K562 (cell line): ENCODE results near the gene RBBP5. TPM values are rescaled to one million over a fixed set of nuclear protein-coding genes. Genes with fewer than 3 reads are reported as not detected.

Source experiments
- CCNT2 ChIP-seq: IDR thresholded peaks from 2 replicates; pipeline ENCODE4 v1.6.1; 2011; ENCODE audit warnings: borderline replicate concordance, low read depth, mild to moderate bottlenecking, moderate library complexity, mixed read lengths, low read length; ENCODE audit not compliant: insufficient read length; ENCODE audit errors: extremely low read depth
- DDX20 ChIP-seq: fragments of 450-650 bp; IDR thresholded peaks from 2 replicates; pipeline ENCODE4 v1.6.1; 2016; ENCODE audit warnings: missing genetic modification characterization, low read depth, mild to moderate bottlenecking, missing compliant biosample characterization, moderate library complexity
- ELF2 ChIP-seq: fragments of 250-450 bp; sonication (Bioruptor Pico); IDR thresholded peaks from 2 replicates; pipeline ENCODE4 v1.5.0; 2021; ENCODE audit warnings: mild to moderate bottlenecking
- FIP1L1 ChIP-seq: fragments of 200-400 bp; formaldehyde crosslinking; IDR thresholded peaks from 2 replicates; pipeline ENCODE4 v1.6.1; 2018; ENCODE audit warnings: mild to moderate bottlenecking, low read depth, low read length; ENCODE audit not compliant: poor library complexity, severe bottlenecking
- HLTF ChIP-seq: fragments of 450-650 bp; IDR thresholded peaks from 2 replicates; pipeline ENCODE4 v1.6.1; 2016
- NCOA1 ChIP-seq: fragments of 450-650 bp; IDR thresholded peaks from 2 replicates; pipeline ENCODE4 v1.6.1; 2016; ENCODE audit warnings: low read depth
- NFATC3 ChIP-seq: fragments of 450-650 bp; IDR thresholded peaks from 2 replicates; pipeline ENCODE4 v1.6.1; 2017; ENCODE audit warnings: mild to moderate bottlenecking
- PCBP2 ChIP-seq: fragments of 200-400 bp; formaldehyde crosslinking; IDR thresholded peaks from 2 replicates; pipeline ENCODE4 v1.6.1; 2018; ENCODE audit warnings: low read length, low read depth, mild to moderate bottlenecking, moderate library complexity; ENCODE audit not compliant: poor library complexity, severe bottlenecking
- SMARCC2 ChIP-seq: fragments of 450-650 bp; IDR thresholded peaks from 2 replicates; pipeline ENCODE4 v1.6.1; 2017; ENCODE audit warnings: antibody characterized with exemption, moderate library complexity, mild to moderate bottlenecking, low read depth
- STAT5B ChIP-seq: fragments of 250-450 bp; sonication (Bioruptor Pico); IDR thresholded peaks from 2 replicates; pipeline ENCODE4 v1.8.0; 2021; ENCODE audit warnings: mild to moderate bottlenecking, inconsistent platforms
- TAL1 ChIP-seq: fragments of 450-650 bp; IDR thresholded peaks from 2 replicates; pipeline ENCODE4 v1.6.1; 2016; ENCODE audit warnings: mild to moderate bottlenecking
- TOE1 ChIP-seq, 2 experiments: fragments of 450-650 bp in 1 of 2; sonication (generic) in 1 of 2; formaldehyde crosslinking in 1 of 2; IDR thresholded peaks; 2 replicates each; pipeline versions ENCODE4 v1.7.1 to v1.8.0; 2016 to 2022; ENCODE audit warnings: borderline replicate concordance in 2 of 2, mild to moderate bottlenecking in 2 of 2, antibody characterized with exemption in 1 of 2, inconsistent platforms in 1 of 2, low read depth in 1 of 2, missing genetic modification reagents in 1 of 2, moderate library complexity in 1 of 2
- XRCC3 ChIP-seq: fragments of 450-650 bp; IDR thresholded peaks from 2 replicates; pipeline ENCODE4 v1.6.1; 2017; ENCODE audit warnings: mild to moderate bottlenecking, moderate library complexity
- ZBTB43 ChIP-seq: sonication (generic); formaldehyde crosslinking; IDR thresholded peaks from 2 replicates; pipeline ENCODE4 v1.8.0; 2023; ENCODE audit warnings: mild to moderate bottlenecking, missing genetic modification reagents
- ZNF444 ChIP-seq: fragments of 250-450 bp; sonication (Bioruptor Pico); IDR thresholded peaks from 2 replicates; pipeline ENCODE4 v1.4.0; 2020; ENCODE audit warnings: mild to moderate bottlenecking, moderate library complexity
- ZNF695 ChIP-seq: fragments of 450-650 bp; formaldehyde crosslinking; IDR thresholded peaks from 2 replicates; pipeline ENCODE4 v1.4.0; 2020; ENCODE audit warnings: mild to moderate bottlenecking, moderate library complexity
- ZNF780A ChIP-seq: fragments of 250-450 bp; sonication (Bioruptor Pico); IDR thresholded peaks from 2 replicates; pipeline ENCODE4 v1.5.0; 2021; ENCODE audit warnings: mild to moderate bottlenecking
- ZNF830 ChIP-seq: fragments of 250-450 bp; sonication (Bioruptor Pico); IDR thresholded peaks from 2 replicates; pipeline ENCODE4 v1.5.0; 2021; ENCODE audit warnings: mild to moderate bottlenecking
- polyA plus RNA-seq, 8 experiments: library from polyadenylated mRNA; depleted of rRNA in 4 of 8; stranded (reverse) in 5 of 8; unstranded in 3 of 8; fragments of >200 nt; fragmentation: Nextera tagmentation in 2 of 8; fragmentation: Illumina TruSeq in 1 of 8; extraction: Ambion mirVana in 2 of 8; extraction: Trizol in 1 of 8; gene quantifications; 2 replicates each; pipeline versions ENCODE4 v1.2.1 to v1.2.3, GENCODE V29; 2011 to 2014; ENCODE audit warnings: inconsistent platforms in 1 of 8, missing spikeins in 1 of 8
- total RNA-seq, 7 experiments: library from RNA; depleted of rRNA in 6 of 7; stranded (reverse); fragments of >200 nt in 6 of 7; fragmentation: Illumina TruSeq in 2 of 7; extraction: Trizol in 2 of 7; gene quantifications; 2 replicates each; pipeline versions ENCODE4 v1.2.1 to v1.2.3, GENCODE V29; 2011 to 2021; ENCODE audit warnings: low replicate concordance in 1 of 7
- TF ChIP-seq, protein P1 (sequence below): fragments of 250-450 bp; sonication (Bioruptor Pico); IDR thresholded peaks from 2 replicates; pipeline ENCODE4 v1.8.0; 2021; ENCODE audit warnings: moderate library complexity, mild to moderate bottlenecking, inconsistent platforms
- TF ChIP-seq, protein P2 (sequence below): fragments of 450-650 bp; IDR thresholded peaks from 2 replicates; pipeline ENCODE4 v1.6.1; 2017; ENCODE audit warnings: antibody characterized with exemption
- TF ChIP-seq, protein P3 (sequence below): fragments of 250-450 bp; sonication (Bioruptor Pico); IDR thresholded peaks from 2 replicates; pipeline ENCODE4 v1.8.0; 2022; ENCODE audit warnings: moderate library complexity, mild to moderate bottlenecking, inconsistent platforms

The RBBP5 gene
- total and polyA plus RNA-seq, 9 of the 15 experiments (the other 6 are each of a cell fraction or from before 2014, with no cell fraction given): 17.2 to 37.4 (median 28.4) TPM

DNA sequence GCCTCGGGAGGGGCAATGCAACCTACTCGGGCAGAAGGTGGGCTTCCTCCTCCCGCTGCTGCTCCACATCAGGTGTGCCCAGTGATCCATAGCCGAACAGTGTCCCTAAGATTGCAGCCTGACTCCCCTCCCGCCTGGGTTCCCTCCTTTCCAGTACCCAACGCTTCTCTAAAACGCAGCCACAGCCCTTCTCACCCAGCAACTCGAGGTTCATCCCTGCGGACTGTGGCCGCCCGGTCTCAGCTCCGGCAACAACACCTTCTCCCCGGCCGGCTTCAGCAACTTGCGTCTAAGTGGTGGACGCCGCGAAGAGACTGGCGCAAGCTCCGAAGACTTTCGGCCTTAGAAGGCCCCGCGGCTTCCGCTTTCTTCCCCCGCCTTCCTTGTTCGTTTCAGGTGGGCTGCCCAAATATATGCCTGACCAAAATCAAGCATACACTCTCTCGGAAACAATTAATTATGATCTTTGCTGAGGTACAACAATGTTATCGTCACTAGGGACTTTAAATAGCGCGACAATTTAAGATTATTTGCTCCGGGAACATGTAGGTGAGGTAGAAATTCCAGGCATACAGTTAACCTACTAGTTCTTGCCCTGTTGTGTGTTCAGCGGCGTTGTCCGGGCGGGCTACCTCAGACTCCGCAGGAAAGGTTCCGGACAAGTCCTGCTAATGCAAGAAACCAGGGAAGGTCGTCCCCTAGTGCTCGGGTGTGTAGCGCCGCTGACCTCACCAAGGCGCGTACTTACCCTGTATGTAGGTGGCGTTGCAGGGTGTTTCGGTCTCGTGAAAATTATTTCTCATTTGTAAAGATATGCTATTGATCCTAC is at the start of gene RBBP5 (continued):
- TF ChIP-seq ZBTB43 (CRISPR knock-in tag): peak; percentile 91
- TF ChIP-seq FIP1L1: no peak
- TF ChIP-seq ZNF444: no peak
- no peak for TF ChIP-seq ZNF695 (CRISPR knock-in tag)
- 0 out of 2 replicates have a peak, but pooled peaks have one; percentile 23 for TF ChIP-seq SMARCC2
- TF ChIP-seq NCOA1: peak; percentile 99
- TF ChIP-seq HLTF: peak; percentile 58
- 0 out of 2 replicates have a peak, but pooled peaks have one; percentile 65 for TF ChIP-seq DDX20 (tag)
- TF ChIP-seq ELF2: peak; percentile 92
- TF ChIP-seq ZNF780A (CRISPR knock-in tag): no peak
- TF ChIP-seq STAT5B (CRISPR knock-in tag): 0 out of 2 replicates have a peak, but pooled peaks have one; percentile 10
- peak; percentile 96 for TF ChIP-seq TOE1 (IDR thresholded peaks at IDR 0.05; ENCODE audit: borderline replicate concordance)
- TF ChIP-seq TOE1 (CRISPR knock-in tag; IDR thresholded peaks at IDR 0.05; ENCODE audit: borderline replicate concordance, low read depth): peak; percentile 93
- TF ChIP-seq, protein P1, sequence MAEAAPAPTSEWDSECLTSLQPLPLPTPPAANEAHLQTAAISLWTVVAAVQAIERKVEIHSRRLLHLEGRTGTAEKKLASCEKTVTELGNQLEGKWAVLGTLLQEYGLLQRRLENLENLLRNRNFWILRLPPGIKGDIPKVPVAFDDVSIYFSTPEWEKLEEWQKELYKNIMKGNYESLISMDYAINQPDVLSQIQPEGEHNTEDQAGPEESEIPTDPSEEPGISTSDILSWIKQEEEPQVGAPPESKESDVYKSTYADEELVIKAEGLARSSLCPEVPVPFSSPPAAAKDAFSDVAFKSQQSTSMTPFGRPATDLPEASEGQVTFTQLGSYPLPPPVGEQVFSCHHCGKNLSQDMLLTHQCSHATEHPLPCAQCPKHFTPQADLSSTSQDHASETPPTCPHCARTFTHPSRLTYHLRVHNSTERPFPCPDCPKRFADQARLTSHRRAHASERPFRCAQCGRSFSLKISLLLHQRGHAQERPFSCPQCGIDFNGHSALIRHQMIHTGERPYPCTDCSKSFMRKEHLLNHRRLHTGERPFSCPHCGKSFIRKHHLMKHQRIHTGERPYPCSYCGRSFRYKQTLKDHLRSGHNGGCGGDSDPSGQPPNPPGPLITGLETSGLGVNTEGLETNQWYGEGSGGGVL: no peak
- no peak for TF ChIP-seq CCNT2
- TF ChIP-seq ZNF830 (CRISPR knock-in tag): no peak
- TF ChIP-seq TAL1: peak; percentile 65
- TF ChIP-seq, protein P2, sequence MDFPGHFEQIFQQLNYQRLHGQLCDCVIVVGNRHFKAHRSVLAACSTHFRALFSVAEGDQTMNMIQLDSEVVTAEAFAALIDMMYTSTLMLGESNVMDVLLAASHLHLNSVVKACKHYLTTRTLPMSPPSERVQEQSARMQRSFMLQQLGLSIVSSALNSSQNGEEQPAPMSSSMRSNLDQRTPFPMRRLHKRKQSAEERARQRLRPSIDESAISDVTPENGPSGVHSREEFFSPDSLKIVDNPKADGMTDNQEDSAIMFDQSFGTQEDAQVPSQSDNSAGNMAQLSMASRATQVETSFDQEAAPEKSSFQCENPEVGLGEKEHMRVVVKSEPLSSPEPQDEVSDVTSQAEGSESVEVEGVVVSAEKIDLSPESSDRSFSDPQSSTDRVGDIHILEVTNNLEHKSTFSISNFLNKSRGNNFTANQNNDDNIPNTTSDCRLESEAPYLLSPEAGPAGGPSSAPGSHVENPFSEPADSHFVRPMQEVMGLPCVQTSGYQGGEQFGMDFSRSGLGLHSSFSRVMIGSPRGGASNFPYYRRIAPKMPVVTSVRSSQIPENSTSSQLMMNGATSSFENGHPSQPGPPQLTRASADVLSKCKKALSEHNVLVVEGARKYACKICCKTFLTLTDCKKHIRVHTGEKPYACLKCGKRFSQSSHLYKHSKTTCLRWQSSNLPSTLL: no peak
- TF ChIP-seq, protein P3, sequence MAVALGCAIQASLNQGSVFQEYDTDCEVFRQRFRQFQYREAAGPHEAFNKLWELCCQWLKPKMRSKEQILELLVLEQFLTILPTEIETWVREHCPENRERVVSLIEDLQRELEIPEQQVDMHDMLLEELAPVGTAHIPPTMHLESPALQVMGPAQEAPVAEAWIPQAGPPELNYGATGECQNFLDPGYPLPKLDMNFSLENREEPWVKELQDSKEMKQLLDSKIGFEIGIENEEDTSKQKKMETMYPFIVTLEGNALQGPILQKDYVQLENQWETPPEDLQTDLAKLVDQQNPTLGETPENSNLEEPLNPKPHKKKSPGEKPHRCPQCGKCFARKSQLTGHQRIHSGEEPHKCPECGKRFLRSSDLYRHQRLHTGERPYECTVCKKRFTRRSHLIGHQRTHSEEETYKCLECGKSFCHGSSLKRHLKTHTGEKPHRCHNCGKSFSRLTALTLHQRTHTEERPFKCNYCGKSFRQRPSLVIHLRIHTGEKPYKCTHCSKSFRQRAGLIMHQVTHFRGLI (CRISPR knock-in tag): peak; percentile 67; the same call in 1 of the 2 replicates
- TF ChIP-seq XRCC3: no peak; the same call in 1 of the 2 replicates
- TF ChIP-seq NFATC3: peak; percentile 95
- no peak for TF ChIP-seq PCBP2
